GM12875 (cell line): Measurements from ENCODE around the gene APOL5.
"Not testable (repeated sequence)": the region's sequence is repeated elsewhere in the genome, so short reads cannot be mapped to it uniquely, and the experiment has no call there.

Experiments
- H3K4me3 ChIP-seq: one replicate; pipeline ENCODE4 v1.5.1; 2011; ENCODE audit warnings: low read depth, low read length, control low read depth
- TF ChIP-seq, protein P1 (sequence below): IDR thresholded peaks from 2 replicates; pipeline ENCODE4 v1.5.1; 2011; ENCODE audit warnings: low read depth, mild to moderate bottlenecking, control low read depth, inconsistent platforms, low read length, moderate library complexity, borderline replicate concordance; ENCODE audit not compliant: insufficient read depth

APOL5 gene

DNA sequence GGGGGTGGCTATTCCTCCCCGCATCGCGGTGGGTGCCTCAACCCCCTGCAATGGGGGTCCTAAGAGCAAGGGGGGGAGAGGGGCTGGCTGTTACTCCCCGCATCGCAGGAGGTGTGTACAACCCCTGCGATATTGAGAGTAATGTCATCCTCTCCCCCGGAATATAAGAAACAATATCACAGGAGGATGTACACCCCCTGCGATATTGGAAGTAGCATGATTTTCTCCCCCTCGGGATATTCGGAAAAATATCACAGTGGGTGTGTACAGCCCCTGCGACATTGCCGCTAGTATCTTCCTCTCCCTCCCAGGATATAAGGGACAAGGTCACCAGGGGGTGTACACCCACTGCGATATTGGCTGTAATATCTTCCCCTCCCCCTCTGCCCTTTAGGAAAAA lies 22.5 kb upstream of the APOL5 start:
- TF ChIP-seq, protein P1, sequence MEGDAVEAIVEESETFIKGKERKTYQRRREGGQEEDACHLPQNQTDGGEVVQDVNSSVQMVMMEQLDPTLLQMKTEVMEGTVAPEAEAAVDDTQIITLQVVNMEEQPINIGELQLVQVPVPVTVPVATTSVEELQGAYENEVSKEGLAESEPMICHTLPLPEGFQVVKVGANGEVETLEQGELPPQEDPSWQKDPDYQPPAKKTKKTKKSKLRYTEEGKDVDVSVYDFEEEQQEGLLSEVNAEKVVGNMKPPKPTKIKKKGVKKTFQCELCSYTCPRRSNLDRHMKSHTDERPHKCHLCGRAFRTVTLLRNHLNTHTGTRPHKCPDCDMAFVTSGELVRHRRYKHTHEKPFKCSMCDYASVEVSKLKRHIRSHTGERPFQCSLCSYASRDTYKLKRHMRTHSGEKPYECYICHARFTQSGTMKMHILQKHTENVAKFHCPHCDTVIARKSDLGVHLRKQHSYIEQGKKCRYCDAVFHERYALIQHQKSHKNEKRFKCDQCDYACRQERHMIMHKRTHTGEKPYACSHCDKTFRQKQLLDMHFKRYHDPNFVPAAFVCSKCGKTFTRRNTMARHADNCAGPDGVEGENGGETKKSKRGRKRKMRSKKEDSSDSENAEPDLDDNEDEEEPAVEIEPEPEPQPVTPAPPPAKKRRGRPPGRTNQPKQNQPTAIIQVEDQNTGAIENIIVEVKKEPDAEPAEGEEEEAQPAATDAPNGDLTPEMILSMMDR: no peak
- no peak overlapping the region for H3K4me3 ChIP-seq

DNA sequence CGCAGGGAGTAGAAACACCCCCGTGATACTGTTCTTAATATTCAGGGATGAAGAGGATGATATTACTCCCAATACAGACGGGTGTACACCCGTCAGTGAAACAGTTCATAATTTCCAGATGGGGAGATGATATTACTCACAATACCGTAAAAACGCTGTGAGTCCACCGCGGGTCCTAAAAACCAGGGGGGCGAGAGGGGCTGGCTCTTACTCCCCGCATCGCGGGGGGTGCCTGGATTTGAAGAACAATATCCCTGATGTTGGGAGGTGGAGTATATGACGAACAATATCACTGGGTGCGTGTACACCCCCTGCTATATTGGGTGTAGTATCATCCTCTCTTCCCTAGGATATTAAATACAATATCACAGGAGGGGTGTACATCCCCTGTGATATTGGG lies 20.5 kb upstream of the APOL5 start:
- no peak overlapping the region for H3K4me3 ChIP-seq
- TF ChIP-seq, protein P1: no peak

DNA sequence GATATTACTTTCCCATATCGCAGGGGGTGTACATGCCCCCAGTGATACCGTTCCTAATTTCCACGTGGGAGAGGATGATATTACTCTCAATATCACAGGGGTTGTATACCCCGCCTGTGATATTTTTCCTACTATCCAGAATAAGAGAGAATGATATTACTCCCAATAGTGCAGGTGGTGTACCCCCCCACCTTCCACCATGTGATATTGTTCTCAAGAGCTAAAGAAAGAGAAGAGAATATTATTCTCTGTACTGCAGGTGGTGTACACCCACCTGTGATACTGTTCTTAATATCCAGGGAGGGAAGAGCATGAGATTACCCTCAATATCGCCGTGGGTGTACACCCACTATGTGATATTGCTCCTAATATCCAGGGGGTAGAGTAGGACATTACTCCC lies 17.8 kb upstream of the APOL5 start:
- H3K4me3 ChIP-seq: not testable (repeated sequence)

DNA sequence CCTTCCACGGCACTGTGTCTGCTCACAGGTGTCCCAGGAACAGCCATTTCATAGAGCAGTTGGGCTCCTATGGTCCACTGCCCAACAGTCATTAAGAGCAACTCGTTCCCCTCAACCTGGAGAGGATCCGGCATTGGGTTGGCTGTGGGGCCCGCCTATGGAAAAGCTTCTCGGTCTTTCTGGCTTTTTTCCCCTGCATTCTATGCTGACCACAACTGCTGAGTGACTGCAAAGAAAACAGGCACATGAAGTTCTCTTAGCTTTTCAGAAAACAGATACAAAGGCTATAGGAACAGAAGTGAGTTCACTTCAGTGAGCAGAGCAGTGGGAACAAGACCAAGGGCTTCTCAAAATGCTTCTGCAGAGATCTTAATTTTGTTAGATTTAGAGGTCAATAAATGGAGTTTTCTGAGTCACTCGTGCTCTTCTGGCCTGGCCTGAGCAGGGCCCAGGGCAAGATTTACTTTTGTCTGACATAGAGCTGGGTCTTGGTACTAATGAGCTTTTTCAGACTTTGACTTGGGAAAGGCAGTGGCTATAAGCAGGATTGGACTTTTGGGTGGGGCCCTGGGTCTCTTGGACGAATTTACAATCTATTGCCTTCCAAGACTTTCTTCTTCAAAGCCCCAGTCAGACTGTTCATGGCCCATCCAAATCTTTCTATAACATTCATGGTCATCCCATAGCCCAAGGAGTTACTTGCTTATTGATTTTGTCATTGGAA lies 13.6 kb upstream of the APOL5 start:
- TF ChIP-seq, protein P1: no peak
- no peak overlapping the region for H3K4me3 ChIP-seq

DNA sequence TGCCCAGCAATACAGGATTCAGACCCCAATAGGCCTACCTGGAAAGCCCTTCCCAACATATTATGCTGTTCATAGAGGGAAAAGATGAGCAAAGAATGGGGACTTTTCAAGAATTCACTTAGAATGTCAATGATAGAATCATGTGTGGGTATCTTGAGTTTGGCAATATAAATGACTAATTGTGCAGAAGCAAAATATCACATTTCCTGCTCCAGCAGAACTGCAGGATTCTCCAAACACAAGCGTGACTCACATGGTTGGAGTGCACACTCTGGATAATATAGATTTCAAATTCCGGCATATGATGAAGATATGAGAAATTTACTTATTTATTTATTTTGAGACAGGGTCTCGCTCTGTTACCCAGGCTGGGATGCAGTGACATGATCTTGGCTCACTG lies 12.5 kb upstream of the APOL5 start:
- no peak overlapping the region for H3K4me3 ChIP-seq
- TF ChIP-seq, protein P1: no peak

DNA sequence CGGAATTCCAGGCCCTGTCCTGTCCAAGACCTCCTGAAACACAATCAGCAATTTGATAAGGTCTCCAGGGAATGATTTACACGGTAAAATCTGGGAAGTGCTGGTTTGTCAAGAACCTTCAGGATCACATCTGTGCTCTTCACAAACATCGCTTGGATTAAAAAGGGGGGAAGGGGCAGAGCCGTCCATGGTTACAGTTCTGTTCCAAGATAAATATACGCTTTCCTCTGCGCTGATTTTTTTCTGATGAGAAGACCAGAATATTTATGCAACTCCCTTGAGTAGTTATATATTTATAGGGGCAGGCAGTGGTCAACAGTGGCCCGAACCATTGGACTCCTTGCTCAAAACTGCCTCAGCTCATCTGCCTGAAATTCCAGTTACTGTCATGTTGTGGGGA lies 9.2 kb upstream of the APOL5 start:
- H3K4me3 ChIP-seq: no peak overlapping the region
- TF ChIP-seq, protein P1: no peak

DNA sequence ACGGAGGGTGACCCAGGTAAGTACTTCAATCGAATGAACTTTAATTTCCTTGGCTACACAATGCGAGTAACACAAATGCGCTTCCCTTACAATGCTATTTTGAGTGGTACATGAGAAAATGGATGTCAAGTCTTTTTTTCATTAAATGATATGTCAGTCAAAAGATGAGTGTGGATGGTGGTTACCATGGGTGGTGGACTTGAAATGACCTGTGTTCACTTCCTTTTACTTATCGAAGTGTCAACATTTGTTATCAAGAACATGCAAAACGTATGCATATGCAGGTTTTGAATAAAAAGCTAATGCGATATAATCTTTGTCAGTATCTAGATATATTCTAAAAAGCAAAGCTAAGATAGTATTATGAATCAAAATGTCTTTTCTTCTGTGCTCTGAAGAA lies 8.8 kb upstream of the APOL5 start:
- TF ChIP-seq, protein P1: no peak
- H3K4me3 ChIP-seq: no peak overlapping the region

DNA sequence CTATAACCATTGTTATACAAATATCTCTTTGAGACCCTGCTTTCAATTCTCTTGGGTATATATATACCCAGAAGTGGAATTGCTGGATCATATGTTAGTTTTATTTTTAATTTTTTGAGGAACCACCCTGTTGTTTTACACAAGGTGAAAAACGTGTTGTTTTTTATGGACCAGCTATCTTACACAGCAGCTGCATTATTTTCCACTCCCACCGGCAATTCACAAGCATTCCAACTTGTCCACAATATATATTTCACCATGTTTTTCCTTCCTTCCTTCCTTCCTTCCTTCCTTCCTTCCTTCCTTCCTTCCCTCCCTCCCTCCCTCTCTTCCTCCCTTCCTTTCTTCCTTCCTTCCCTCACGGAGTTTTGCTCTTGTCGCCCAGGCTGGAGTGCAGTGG lies 6.3 kb upstream of the APOL5 start:
- no peak overlapping the region for H3K4me3 ChIP-seq
- TF ChIP-seq, protein P1: no peak
